Measurements from ENCODE around the gene RGL4. TPM values are rescaled to one million over a fixed set of nuclear protein-coding genes. Genes with fewer than 3 reads are reported as not detected.

The RGL4 gene
- total RNA-seq, 1 donor from 2014 or later, result 0.15 TPM

GRCh38 chr22:23704829-23705228 lies 14.0 kb downstream of the RGL4 start:
- Mint-ChIP-seq H3K4me3 (ENCODE audit: unreplicated experiment) (no peak overlapping the region), H3K9me3 (ENCODE audit: unreplicated experiment) (no peaks in the 10 kb centered on the region), H3K4me1 (ENCODE audit: unreplicated experiment) (no peaks in the 10 kb centered on the region), H3K36me3 (ENCODE audit: low read depth, unreplicated experiment) (peaks cover 35% of the 10 kb centered on the region), H3K27me3 (ENCODE audit: unreplicated experiment) (no peaks in the 10 kb centered on the region), H3K27ac (ENCODE audit: unreplicated experiment) (no peak overlapping the region)
- no peak for DNase-seq (ENCODE audit: low spot score)
- TF ChIP-seq CTCF (IDR thresholded peaks at IDR 0.05; ENCODE audit: unreplicated experiment), result no peak

- Mint-ChIP-seq H3K36me3 (ENCODE audit: low read depth, unreplicated experiment) (peaks cover 36% of the 10 kb centered on the region), H3K4me1 (ENCODE audit: unreplicated experiment) (no peaks in the 10 kb centered on the region), H3K9me3 (ENCODE audit: unreplicated experiment) (no peaks in the 10 kb centered on the region), H3K27ac (ENCODE audit: unreplicated experiment) (no peak overlapping the region), H3K4me3 (ENCODE audit: unreplicated experiment) (no peak overlapping the region), H3K27me3 (ENCODE audit: unreplicated experiment) (no peaks in the 10 kb centered on the region)
- DNase-seq (ENCODE audit: low spot score), result no peak
- no peak for TF ChIP-seq CTCF (IDR thresholded peaks at IDR 0.05; ENCODE audit: unreplicated experiment)
Observed at GRCh38 chr22:23705358-23705757, 14.5 kb downstream of the RGL4 start.

- Mint-ChIP-seq H3K4me1 (ENCODE audit: unreplicated experiment) (no peaks in the 10 kb centered on the region), H3K36me3 (ENCODE audit: low read depth, unreplicated experiment) (peaks cover 29% of the 10 kb centered on the region)
Observed at GRCh38 chr22:23708270-23708669, 17.5 kb downstream of the RGL4 start.

GRCh38 chr22:23709107-23709506 lies 18.3 kb downstream of the RGL4 start:
- no peaks in the 10 kb centered on the region for H3K4me1 Mint-ChIP-seq (ENCODE audit: unreplicated experiment)
- no peak for TF ChIP-seq CTCF (IDR thresholded peaks at IDR 0.05; ENCODE audit: unreplicated experiment)
- no peak overlapping the region for H3K27ac Mint-ChIP-seq (ENCODE audit: unreplicated experiment)
- H3K27me3 Mint-ChIP-seq (ENCODE audit: unreplicated experiment), result peaks cover 4% of the 10 kb centered on the region
- peaks cover 31% of the 10 kb centered on the region for H3K36me3 Mint-ChIP-seq (ENCODE audit: low read depth, unreplicated experiment)
- H3K9me3 Mint-ChIP-seq (ENCODE audit: unreplicated experiment), result no peaks in the 10 kb centered on the region
- H3K4me3 Mint-ChIP-seq (ENCODE audit: unreplicated experiment), result no peak overlapping the region
- DNase-seq (ENCODE audit: low spot score), result no peak

More at GRCh38 chr22:23708270-23708669, 17.5 kb downstream of the RGL4 start:
- Mint-ChIP-seq H3K27ac (ENCODE audit: unreplicated experiment) (no peak overlapping the region), H3K27me3 (ENCODE audit: unreplicated experiment) (no peaks in the 10 kb centered on the region), H3K9me3 (ENCODE audit: unreplicated experiment) (no peaks in the 10 kb centered on the region), H3K4me3 (ENCODE audit: unreplicated experiment) (no peak overlapping the region)
- DNase-seq (ENCODE audit: low spot score), result no peak
- no peak for TF ChIP-seq CTCF (IDR thresholded peaks at IDR 0.05; ENCODE audit: unreplicated experiment)

- DNase-seq (ENCODE audit: low spot score), result no peak
- no peaks in the 10 kb centered on the region for H3K4me1 Mint-ChIP-seq (ENCODE audit: unreplicated experiment)
- no peak overlapping the region for H3K27ac Mint-ChIP-seq (ENCODE audit: unreplicated experiment)
- no peaks in the 10 kb centered on the region for H3K9me3 Mint-ChIP-seq (ENCODE audit: unreplicated experiment)
- H3K27me3 Mint-ChIP-seq (ENCODE audit: unreplicated experiment), result peaks cover 4% of the 10 kb centered on the region
- H3K4me3 Mint-ChIP-seq (ENCODE audit: unreplicated experiment), result no peak overlapping the region
- no peak for TF ChIP-seq CTCF (IDR thresholded peaks at IDR 0.05; ENCODE audit: unreplicated experiment)
- peaks cover 15% of the 10 kb centered on the region for H3K36me3 Mint-ChIP-seq (ENCODE audit: low read depth, unreplicated experiment)
Observed at GRCh38 chr22:23712256-23712655, 21.4 kb downstream of the RGL4 start.

Measured in endothelial cell (in vitro differentiated cells).